A549 treated with AZD2906 at 1 μM for 4 hours (cell line): ENCODE results near the gene SCGB1C2. TPM values are rescaled to one million over a fixed set of nuclear protein-coding genes. Genes with fewer than 3 reads are reported as not detected.

ENCODE experiments used
- total RNA-seq: library from RNA; stranded (reverse); fragments of 200-300 nt; extraction: Qiagen RNA extraction; gene quantifications from 5 replicates; pipeline ENCODE4 v1.2.3, GENCODE V29; 2022

SCGB1C2 gene
- not detected in 5 replicates for total RNA-seq

DNA sequence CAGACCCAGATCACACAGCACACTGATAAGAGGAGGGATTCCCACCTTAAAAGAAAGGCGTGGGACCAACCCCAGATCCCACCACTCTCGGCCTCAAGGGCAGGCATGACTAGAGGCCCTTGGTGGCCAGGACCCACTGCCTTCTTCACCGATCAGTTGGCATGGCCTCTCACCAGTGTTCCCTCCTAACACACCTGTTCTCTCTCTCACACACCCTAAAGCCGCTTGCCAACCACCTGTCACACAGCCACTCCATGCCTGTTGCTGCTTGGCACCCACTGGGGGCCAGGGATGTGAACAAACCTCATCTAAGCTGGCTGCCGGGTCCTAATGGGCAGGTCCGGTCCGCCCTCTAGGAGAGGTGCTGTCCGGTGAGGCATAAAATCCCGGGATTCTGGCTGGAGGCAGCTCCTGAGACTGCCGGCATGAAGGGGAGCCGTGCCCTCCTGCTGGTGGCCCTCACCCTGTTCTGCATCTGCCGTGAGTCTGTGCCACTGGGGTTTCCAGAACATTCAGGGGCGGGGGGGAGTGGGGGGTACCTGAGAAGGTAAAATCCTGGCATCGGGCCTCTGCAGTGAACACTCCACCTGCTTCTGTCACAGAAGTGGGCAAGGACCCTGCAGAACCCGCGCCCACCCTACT lies at the start of gene SCGB1C2:
Gene SCGB1C2, plus strand, starts transcription at position 404 of the 642 bp plus-strand sequence. Its CDS starts 22 bp downstream, at position 426.

DNA sequence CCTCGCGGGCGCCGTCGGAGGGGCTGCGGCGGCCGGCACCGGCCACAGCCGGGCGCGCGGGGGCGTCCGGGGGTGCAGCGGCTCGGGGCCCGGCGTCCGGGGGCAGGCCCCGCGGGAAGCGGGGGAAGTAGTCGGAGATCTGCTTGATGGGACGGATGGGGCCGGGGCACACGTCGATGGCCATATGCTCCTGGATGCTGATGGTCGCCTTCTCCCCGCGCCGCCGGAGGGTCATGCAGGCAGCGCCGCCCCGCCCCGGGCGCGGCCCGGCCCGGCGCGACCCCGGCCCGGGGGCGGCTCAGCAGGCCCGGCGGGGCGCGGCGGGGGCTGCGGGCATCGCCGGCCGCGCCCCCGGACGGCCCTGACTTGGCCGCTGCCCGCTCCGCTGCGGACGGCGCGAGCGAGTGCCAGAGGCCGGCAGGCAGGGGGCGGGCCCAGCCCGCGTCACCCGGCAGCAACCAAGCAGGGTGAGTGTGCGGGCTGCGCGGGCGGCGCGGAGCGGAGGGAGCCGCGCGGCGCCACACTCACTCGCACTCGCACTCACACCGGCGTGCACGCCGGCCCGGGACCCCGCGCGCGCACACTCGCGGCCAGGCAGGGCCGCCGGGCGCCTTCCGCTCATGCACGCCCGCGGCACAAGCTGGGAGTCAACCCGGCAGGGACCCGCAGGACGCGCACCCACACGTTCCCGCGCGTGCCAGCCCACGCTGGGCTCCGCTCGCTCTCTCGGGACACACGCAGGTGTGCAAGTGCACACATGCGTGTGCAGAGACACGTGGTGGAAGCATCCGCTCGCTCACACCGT lies 44.1 kb downstream of the SCGB1C2 start, which contains the start of gene DOC2B:
Gene DOC2B, minus strand, starts transcription at position 406 of the 805 bp plus-strand sequence. Its CDS starts 171 bp downstream, at position 235.

Other genes with a start within 250 kb of the SCGB1C2 start
- gene DOC2B, start 44.1 kb downstream of the SCGB1C2 start, total RNA-seq: 2.0 to 2.9 TPM (median 2.2 TPM) in 5 replicates
- gene RPH3AL, start 215.2 kb downstream of the SCGB1C2 start, total RNA-seq: 29.5 to 37.7 TPM (median 36.7 TPM) in 5 replicates